ENCODE data around the gene AEN.

The AEN gene

DNA sequence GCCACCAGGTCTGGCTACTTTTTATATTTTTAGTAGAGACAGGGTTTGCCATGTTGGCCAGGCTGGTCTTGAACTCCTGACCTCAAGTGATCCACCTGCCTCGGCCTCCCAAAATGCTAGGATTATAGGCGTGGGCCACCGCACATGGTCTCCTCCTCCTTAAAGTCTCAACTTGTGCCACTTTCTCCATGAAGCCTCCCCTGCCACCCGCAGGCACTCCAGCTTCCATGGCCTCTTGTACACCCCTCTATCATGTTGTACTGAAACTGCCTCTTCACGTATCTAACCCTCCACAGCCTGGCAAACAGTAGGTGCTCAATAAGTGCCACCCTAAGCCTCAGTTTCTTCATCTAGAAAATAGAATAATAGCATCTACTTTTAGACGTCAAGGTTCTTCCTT lies 57.6 kb downstream of the AEN start:
- no peak for DNase-seq (ENCODE audit: low read depth)

DNA sequence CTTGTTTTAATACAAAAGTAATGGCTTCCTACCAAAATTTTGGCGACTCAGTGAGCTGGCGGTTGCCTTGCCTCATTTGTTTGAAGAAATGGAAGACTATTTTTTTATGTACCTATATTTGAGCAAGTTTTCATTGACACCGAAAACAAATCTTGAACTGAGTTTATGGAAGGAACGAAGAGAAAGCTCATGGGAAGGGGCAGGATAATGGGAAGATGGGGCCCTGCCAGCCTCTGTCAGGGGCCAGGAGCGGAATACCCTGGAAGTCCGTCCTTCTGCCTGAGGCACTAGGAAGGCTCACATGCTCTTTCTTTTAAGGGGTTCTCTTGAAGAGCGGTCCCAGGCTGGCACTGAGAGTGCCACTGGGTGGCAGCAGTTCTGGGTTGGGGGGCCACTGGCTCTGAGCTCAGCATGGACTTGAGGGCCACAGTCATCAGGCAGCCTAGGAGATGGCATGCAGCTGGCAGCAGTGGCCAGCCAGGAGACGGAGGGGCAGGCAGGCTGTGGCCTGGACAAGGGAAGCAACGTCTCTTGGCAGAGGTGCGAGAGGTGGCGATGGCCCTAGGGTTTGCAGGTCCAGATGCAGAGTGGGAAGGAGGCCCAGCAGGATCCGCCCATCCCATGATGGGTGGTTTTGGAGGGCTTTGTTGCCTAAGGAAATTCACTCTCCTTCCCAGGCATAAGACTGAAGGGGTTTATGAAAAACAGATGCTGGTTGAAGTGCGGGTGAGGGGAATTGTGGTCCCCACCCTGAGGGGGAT lies 59.3 kb downstream of the AEN start:
- DNase-seq (ENCODE audit: low read depth): no peak

DNA sequence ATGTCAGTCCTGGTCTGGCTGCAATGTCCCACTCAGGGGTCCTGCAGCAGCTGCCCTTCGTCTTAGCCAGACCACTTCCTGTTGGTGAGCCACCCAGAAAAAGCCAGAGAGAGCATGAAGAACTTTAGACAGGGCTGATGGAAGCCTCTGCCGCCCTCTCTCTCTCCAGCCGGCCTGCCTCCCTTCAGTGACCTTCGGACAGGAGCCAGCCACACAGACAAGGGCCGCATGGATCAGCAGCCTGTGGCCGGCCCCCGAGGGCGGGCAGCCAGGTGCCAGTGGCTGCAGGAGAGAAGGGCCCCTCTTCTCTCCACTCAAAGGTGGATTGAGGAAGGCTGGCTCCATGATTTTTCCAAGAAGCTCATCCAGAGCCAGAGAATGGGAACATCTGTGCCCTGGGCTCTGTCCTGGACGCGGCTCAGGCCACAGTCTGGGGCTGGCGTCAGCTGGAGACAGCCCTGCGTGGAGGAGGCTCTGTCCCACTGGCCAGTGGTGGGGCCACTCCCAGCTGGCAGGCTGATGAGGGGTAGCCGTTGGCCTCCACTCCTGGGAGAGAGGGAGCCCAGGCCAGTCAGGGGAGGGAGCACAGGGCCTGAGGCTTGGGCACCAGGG lies 60.6 kb downstream of the AEN start:
- DNase-seq (ENCODE audit: low read depth): no peak

All from stimulated activated CD8-positive, alpha-beta memory T cell treated with anti-CD3 and anti-CD28 coated beads, Interleukin-4, amount 100 ng/mL, for 24 hours (primary cell).